Cardiac fibroblast (primary cell): Measurements from ENCODE around the gene BRICD5.
A peak's percentile ranks its signal among the peaks of the same experiment; 100 is the strongest.

Source experiments
- DNase-seq, 2 donors: peaks; one replicate each; pipeline versions ENCODE4 v3.0.0 to v3.0.0-alpha.2; 2010; ENCODE audit warnings: low read depth in 2 of 2
- H3K4me3 ChIP-seq, 2 donors: replicated peaks in 1 of 2; 1 replicate in 1 of 2; 2 replicates in 1 of 2; pipeline ENCODE4 v1.5.1; 2011; ENCODE audit warnings: low read depth in 2 of 2, low read length in 2 of 2, mild to moderate bottlenecking in 2 of 2, moderate library complexity in 1 of 2
- TF ChIP-seq, protein P1 (sequence below): IDR thresholded peaks from one replicate; pipeline ENCODE4 v1.5.1; 2011; ENCODE audit warnings: low read depth, mild to moderate bottlenecking, low read length, inconsistent platforms

BRICD5 gene

DNA sequence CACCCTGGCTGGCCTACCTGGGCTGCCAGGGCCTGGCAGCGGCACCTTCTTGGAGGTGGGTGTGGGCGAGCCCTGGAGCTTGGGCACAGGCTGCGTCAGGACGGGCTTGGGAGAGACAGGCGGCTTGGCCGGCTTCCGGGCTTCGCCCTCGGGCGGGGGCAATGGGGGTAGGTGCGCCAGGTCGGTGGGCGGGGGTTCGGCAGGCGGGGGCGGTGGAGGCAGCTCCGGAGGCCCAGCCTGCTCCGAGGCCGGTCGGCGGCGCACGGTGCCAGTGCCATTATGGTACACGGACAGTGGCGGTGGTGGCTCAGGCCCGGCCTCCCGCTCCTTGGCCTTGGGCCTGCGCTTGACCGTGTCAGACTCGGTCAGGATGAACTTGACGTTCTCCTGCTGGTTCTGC, 31.1 kb downstream of the BRICD5 start:
- TF ChIP-seq, protein P1, sequence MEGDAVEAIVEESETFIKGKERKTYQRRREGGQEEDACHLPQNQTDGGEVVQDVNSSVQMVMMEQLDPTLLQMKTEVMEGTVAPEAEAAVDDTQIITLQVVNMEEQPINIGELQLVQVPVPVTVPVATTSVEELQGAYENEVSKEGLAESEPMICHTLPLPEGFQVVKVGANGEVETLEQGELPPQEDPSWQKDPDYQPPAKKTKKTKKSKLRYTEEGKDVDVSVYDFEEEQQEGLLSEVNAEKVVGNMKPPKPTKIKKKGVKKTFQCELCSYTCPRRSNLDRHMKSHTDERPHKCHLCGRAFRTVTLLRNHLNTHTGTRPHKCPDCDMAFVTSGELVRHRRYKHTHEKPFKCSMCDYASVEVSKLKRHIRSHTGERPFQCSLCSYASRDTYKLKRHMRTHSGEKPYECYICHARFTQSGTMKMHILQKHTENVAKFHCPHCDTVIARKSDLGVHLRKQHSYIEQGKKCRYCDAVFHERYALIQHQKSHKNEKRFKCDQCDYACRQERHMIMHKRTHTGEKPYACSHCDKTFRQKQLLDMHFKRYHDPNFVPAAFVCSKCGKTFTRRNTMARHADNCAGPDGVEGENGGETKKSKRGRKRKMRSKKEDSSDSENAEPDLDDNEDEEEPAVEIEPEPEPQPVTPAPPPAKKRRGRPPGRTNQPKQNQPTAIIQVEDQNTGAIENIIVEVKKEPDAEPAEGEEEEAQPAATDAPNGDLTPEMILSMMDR, result no peak
- no peak for DNase-seq
- H3K4me3 ChIP-seq, result no peak overlapping the region

DNA sequence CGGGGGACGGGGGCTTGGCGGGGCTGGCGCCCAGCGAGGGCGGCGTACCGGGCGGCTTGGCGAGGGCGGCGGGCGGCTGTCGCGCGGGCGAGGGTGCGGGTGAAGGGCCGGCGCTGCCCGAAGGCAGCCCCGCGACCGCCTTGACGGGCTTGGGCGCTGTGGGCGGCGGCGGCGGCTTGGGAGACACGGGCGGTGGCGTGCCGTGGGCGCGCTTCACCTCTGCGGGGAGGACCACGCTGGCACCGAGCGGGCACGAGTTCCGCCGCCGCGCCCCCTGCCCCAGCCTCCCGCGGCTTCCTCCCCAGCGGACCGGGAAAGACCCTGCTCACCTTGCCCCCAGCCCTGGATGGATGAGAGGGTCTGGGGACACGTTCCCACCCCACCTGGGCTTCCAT, 31.6 kb downstream of the BRICD5 start:
- no peak for DNase-seq
- TF ChIP-seq, protein P1, result no peak
- no peak overlapping the region for H3K4me3 ChIP-seq

DNA sequence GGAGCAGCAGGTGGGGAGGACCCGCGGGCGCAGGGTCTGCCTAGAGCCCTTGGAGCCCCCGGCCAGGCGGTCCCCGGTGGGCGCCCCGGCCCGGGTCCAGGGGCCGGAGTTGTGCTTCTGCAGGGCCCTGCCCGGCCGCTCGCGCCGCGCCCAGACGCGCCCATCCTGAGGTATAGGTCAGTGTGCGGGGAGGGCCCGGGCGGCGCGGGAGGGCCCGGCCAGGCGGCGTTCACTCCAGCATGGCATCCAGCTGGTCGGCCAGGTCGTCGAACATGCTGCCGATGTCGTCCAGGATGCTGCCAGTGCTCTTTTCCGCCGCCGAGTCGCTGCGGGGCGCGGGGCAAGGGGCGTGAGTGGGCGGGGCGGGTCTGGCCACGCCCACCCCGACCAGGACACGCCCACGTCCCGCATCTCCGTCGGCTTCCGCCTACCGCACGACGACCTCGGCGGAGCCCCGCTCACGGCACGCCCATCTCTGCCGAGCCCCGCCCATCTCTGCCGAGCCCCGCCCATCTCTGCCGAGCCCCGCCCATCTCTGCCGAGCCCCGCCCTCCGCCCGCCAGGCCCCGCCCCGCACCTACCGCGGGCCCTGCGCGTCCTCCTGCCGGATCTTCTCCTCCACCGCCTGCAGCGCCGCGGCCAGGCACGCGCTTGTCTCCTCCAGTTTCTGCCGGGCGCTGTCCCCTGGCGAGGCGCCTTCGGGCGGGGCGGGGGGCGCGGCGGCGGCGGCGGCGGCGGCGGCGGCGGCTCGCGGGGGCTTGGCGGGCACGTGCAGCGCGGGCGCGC, 32.1 kb downstream of the BRICD5 start:
- TF ChIP-seq, protein P1, result no peak
- no peak overlapping the region for H3K4me3 ChIP-seq
- DNase-seq, result peak; percentile 30 to 43

DNA sequence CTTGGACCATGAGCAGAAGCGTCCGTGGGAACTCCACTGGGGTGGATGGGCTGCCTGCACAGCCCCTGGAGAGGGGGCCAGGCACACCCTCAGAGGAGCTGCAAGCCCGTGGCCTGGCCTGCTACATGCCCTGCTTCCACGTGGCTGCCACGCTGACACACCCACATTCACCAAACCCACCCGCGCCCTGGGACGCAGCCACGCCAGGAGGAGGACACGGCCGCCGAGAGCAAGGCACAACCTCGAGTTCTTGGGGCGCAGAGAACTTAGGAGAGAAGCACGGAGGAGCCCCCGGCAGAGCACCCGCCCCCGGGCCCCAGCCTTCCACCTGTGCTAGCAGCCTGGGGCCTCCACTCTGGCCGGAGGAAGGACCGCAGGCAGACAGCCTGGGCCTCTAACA, 33.1 kb downstream of the BRICD5 start:
- TF ChIP-seq, protein P1, result no peak
- DNase-seq, result no peak
- no peak overlapping the region for H3K4me3 ChIP-seq

DNA sequence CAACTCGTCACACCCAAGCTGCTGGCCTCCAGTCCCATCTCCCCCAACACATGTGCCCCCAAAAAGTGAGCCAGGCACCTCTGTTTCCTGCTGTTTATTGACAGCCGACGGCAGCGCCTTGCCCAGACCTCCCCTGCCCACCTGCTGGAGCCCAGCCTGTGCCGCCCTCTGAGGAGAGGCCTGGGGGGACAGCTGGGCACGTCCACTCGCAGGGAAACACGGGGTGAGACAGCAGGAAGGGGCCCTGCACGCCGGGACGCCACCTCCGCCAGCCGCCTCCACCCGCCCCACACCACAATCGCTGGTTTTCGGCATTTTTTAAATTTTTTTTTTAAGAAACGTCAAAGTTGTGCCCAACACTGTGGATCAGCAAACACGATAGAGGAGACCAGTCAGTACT, 33.6 kb downstream of the BRICD5 start:
- DNase-seq, result no peak
- H3K4me3 ChIP-seq, result no peak overlapping the region
- TF ChIP-seq, protein P1, result no peak

DNA sequence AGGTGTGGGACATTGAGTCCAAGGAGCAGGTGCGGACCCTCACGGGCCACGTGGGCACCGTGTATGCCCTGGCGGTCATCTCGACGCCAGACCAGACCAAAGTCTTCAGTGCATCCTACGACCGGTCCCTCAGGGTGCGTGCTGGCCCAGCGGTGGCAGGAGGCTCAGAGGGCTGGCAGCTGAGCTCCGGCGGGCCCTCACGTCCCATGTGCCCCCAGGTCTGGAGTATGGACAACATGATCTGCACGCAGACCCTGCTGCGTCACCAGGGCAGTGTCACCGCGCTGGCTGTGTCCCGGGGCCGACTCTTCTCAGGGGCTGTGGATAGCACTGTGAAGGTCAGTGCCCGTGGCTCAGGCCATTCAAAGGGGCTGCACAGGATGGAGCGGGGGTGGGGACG, 34.6 kb downstream of the BRICD5 start:
- TF ChIP-seq, protein P1, result no peak
- H3K4me3 ChIP-seq, result no peak overlapping the region
- no peak for DNase-seq

DNA sequence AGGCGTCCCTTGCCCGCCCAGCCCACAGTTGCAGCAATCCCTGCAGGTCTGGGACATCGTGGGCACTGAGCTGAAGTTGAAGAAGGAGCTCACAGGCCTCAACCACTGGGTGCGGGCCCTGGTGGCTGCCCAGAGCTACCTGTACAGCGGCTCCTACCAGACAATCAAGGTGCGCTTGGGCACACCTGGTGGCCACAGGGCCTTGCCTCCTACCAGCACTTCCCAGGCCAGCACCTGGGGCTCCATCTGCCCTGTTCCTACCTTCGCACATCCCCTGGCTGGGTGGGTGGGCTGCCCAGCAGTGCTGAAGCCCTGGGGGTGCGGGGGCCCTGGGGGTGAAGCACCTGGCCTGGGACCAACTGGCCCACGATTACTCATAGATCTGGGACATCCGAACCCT, 35.2 kb downstream of the BRICD5 start:
- TF ChIP-seq, protein P1, result no peak
- H3K4me3 ChIP-seq, result no peak overlapping the region
- DNase-seq, result no peak
